Caco-2 (cell line): Measurements from ENCODE around the gene COA8. TPM values are rescaled to one million over a fixed set of nuclear protein-coding genes. Genes with fewer than 3 reads are reported as not detected.

ENCODE experiments used
- BruUV-seq: library from RNA; stranded (reverse); fragments of 400-500 nt; replicated peaks from 2 replicates; lab custom pipeline; 2021; lab: Mats Ljungman, UMichigan
- CTCF ChIA-PET: fragments of 300-600 bp; sonication (Branson Sonifier 250); formaldehyde crosslinking; loops from one replicate; lab custom pipeline; 2022; ENCODE audit warnings: antibody characterized with exemption; lab: Charles Lee
- POLR2A ChIA-PET: fragments of 300-600 bp; sonication (Branson Sonifier 250); formaldehyde crosslinking; loops from one replicate; lab custom pipeline; 2022; ENCODE audit warnings: antibody characterized with exemption; lab: Charles Lee
- DNase-seq, 2 experiments: peaks; one replicate each; pipeline versions ENCODE4 v3.0.0 to v3.0.0-alpha.2; 2020 to 2022
- H3K27me3 ChIP-seq: replicated peaks from 2 replicates; pipeline ENCODE4 v1.6.0; 2011; ENCODE audit warnings: low read length; ENCODE audit not compliant: control insufficient read depth, insufficient read depth
- H3K36me3 ChIP-seq: 2 replicates; pipeline ENCODE4 v1.5.1; 2011; ENCODE audit warnings: low read length; ENCODE audit not compliant: control insufficient read depth, insufficient read depth
- H3K4me1 ChIP-seq: fragments of 250-450 bp; sonication (Bioruptor Pico); 2 replicates; pipeline ENCODE4 v1.5.1; 2020; ENCODE audit warnings: mild to moderate bottlenecking
- H3K4me3 ChIP-seq: 2 replicates; pipeline ENCODE4 v1.5.1; 2011; ENCODE audit warnings: low read depth, mild to moderate bottlenecking, control low read depth, low read length
- H3K9me3 ChIP-seq: fragments of 250-450 bp; sonication (Bioruptor Pico); 2 replicates; pipeline ENCODE4 v1.5.1; 2020; ENCODE audit warnings: mild to moderate bottlenecking, moderate library complexity
- H3K27ac Mint-ChIP-seq: one replicate; pipeline ENCODE4 v1.8.0; 2022; ENCODE audit warnings: mixed read lengths; ENCODE audit not compliant: unreplicated experiment
- H3K27me3 Mint-ChIP-seq: one replicate; pipeline ENCODE4 v1.8.0; 2022; ENCODE audit warnings: mixed read lengths; ENCODE audit not compliant: insufficient read depth, unreplicated experiment
- H3K36me3 Mint-ChIP-seq: one replicate; pipeline ENCODE4 v1.8.0; 2022; ENCODE audit warnings: mild to moderate bottlenecking, mixed read lengths; ENCODE audit not compliant: insufficient read depth, unreplicated experiment
- H3K4me1 Mint-ChIP-seq: one replicate; pipeline ENCODE4 v1.8.0; 2022; ENCODE audit warnings: low read depth, mixed read lengths; ENCODE audit not compliant: unreplicated experiment
- H3K4me3 Mint-ChIP-seq: one replicate; pipeline ENCODE4 v1.8.0; 2022; ENCODE audit warnings: mild to moderate bottlenecking, moderate library complexity, mixed read lengths; ENCODE audit not compliant: unreplicated experiment
- H3K9me3 Mint-ChIP-seq: one replicate; pipeline ENCODE4 v1.8.0; 2022; ENCODE audit warnings: mixed read lengths; ENCODE audit not compliant: unreplicated experiment
- CTCF ChIP-seq, 2 experiments: fragments of 200-600 bp in 1 of 2; IDR thresholded peaks; 1 replicate in 1 of 2; 2 replicates in 1 of 2; pipeline versions ENCODE4 v1.5.1 to v1.8.0; 2011 to 2022; ENCODE audit warnings: antibody characterized with exemption in 1 of 2, control low read depth in 1 of 2, inconsistent platforms in 1 of 2, low read depth in 1 of 2, low read length in 1 of 2, mild to moderate bottlenecking in 1 of 2, moderate library complexity in 1 of 2; ENCODE audit not compliant: insufficient read depth in 1 of 2, severe bottlenecking in 1 of 2, unreplicated experiment in 1 of 2
- intact Hi-C: fragments of 100-400 bp; cut with micrococcal nuclease; formaldehyde crosslinking; loops from one replicate; pipeline ENCODE4 v1.10.0; 2022; ENCODE audit not compliant: unreplicated experiment
- total RNA-seq: library from RNA; stranded (reverse); gene quantifications from 2 replicates; pipeline ENCODE4 v1.2.3, GENCODE V29; 2022

The COA8 gene
- total RNA-seq, 1 experiment from 2014 or later, result 50.7 TPM

GRCh38 chr14:103623883-103624482 lies 61.2 kb downstream of the COA8 start:
- H3K4me3 Mint-ChIP-seq, result no peak overlapping the region
- no TSS peak for BruUV-seq
- intact Hi-C loops, result loop anchor here (10.0 kb wide), 1 partner anchor 59 kb away; the partner anchor contains the start of genes BAG5 and COA8
- Histone ChIP-seq H3K4me1 (peaks cover 15% of the 10 kb centered on the region; the same call in 1 of the 2 replicates), H3K4me3 (no peak overlapping the region), H3K9me3 (no peaks in the 10 kb centered on the region), H3K36me3 (no peaks in the 10 kb centered on the region), H3K27me3 (no peaks in the 10 kb centered on the region)
- no peaks in the 10 kb centered on the region for H3K9me3 Mint-ChIP-seq
- POLR2A ChIA-PET, result interaction anchor here (0.7 kb wide), 1 partner anchor 62 kb away, joined by 3 read pairs; no protein-coding TSS in a partner anchor
- H3K27ac Mint-ChIP-seq, result no peak overlapping the region
- CTCF ChIA-PET, result no interaction called here
- no peak for DNase-seq
- H3K36me3 Mint-ChIP-seq, result no peaks in the 10 kb centered on the region
- H3K27me3 Mint-ChIP-seq, result no peaks in the 10 kb centered on the region
- no peak for TF ChIP-seq CTCF (IDR thresholded peaks at IDR 0.05; ENCODE audit: insufficient read depth in 1 of 2, low read depth in 1 of 2, low read length in 1 of 2, severe bottlenecking in 1 of 2, unreplicated experiment in 1 of 2)
- H3K4me1 Mint-ChIP-seq, result peaks cover 7% of the 10 kb centered on the region

- BruUV-seq, result no TSS peak
- Mint-ChIP-seq H3K27ac (peak overlapping the region; percentile 57), H3K4me3 (no peak overlapping the region), H3K9me3 (no peaks in the 10 kb centered on the region), H3K36me3 (no peaks in the 10 kb centered on the region), H3K4me1 (peaks cover 7% of the 10 kb centered on the region), H3K27me3 (no peaks in the 10 kb centered on the region)
- H3K4me1 ChIP-seq, result peaks cover 15% of the 10 kb centered on the region; the same call in 1 of the 2 replicates
- CTCF ChIA-PET, result no interaction called here
- peak; percentile 61 to 70 for DNase-seq
- no peaks in the 10 kb centered on the region for H3K9me3 ChIP-seq
- intact Hi-C loops, result loop anchor here (10.0 kb wide), 1 partner anchor 60 kb away; the partner anchor contains the start of genes BAG5 and COA8
- H3K4me3 ChIP-seq, result no peak overlapping the region
- H3K36me3 ChIP-seq, result no peaks in the 10 kb centered on the region
- TF ChIP-seq CTCF (IDR thresholded peaks at IDR 0.05; ENCODE audit: insufficient read depth in 1 of 2, low read depth in 1 of 2, low read length in 1 of 2, severe bottlenecking in 1 of 2, unreplicated experiment in 1 of 2), result no peak
- POLR2A ChIA-PET, result no interaction called here
- no peaks in the 10 kb centered on the region for H3K27me3 ChIP-seq
Measured at GRCh38 chr14:103624860-103625259, 62.1 kb downstream of the COA8 start.

GRCh38 chr14:103625356-103626095 lies 62.8 kb downstream of the COA8 start:
- BruUV-seq, result no TSS peak
- H3K4me3 Mint-ChIP-seq, result no peak overlapping the region
- ChIA-PET POLR2A (no interaction called here), CTCF (no interaction called here)
- Histone ChIP-seq H3K36me3 (no peaks in the 10 kb centered on the region), H3K4me3 (no peak overlapping the region), H3K9me3 (no peaks in the 10 kb centered on the region), H3K4me1 (peaks cover 22% of the 10 kb centered on the region), H3K27me3 (no peaks in the 10 kb centered on the region)
- no peaks in the 10 kb centered on the region for H3K27me3 Mint-ChIP-seq
- no peak for DNase-seq
- H3K27ac Mint-ChIP-seq, result peak overlapping the region; percentile 57
- intact Hi-C loops, result loop anchor here (10.0 kb wide), 1 partner anchor 61 kb away; the partner anchor contains the start of genes BAG5 and COA8
- H3K9me3 Mint-ChIP-seq, result no peaks in the 10 kb centered on the region
- TF ChIP-seq CTCF (IDR thresholded peaks at IDR 0.05; ENCODE audit: insufficient read depth in 1 of 2, low read depth in 1 of 2, low read length in 1 of 2, severe bottlenecking in 1 of 2, unreplicated experiment in 1 of 2), result no peak
- H3K4me1 Mint-ChIP-seq, result peaks cover 7% of the 10 kb centered on the region
- no peaks in the 10 kb centered on the region for H3K36me3 Mint-ChIP-seq
